Measurements from ENCODE around the gene CT45A8.
"Not testable (repeated sequence)": the region's sequence is repeated elsewhere in the genome, so short reads cannot be mapped to it uniquely, and the experiment has no call there.

The CT45A8 gene

GRCh38 chrX:135854438-135854837 lies at the start of gene CT45A8:
TSS of gene CT45A8 (minus strand) at chrX:135854538. CDS start at chrX:135850783, 3,755 bp downstream.
- not testable (repeated sequence) for DNase-seq (ENCODE audit: low read depth in 2 of 2)

- no peak for DNase-seq (ENCODE audit: low read depth in 2 of 2)
These were observed 39.0 kb upstream of the CT45A8 start, which contains the start of the genes CT45A10 and SAGE1 for GRCh38 chrX:135893294-135893817. TSS of gene CT45A10 (minus strand) at chrX:135893444. CDS start at chrX:135885344, 8,100 bp downstream. TSS of gene SAGE1 (plus strand) at chrX:135893716. CDS start at chrX:135896243, 2,527 bp downstream.

GRCh38 chrX:135892781-135893180 lies 38.4 kb upstream of the CT45A8 start:
- DNase-seq (ENCODE audit: low read depth in 2 of 2): no peak

GRCh38 chrX:135890087-135890585 lies 35.8 kb upstream of the CT45A8 start:
- no peak for DNase-seq (ENCODE audit: low read depth in 2 of 2)

- not testable (repeated sequence) for DNase-seq (ENCODE audit: low read depth in 2 of 2)
These were observed 34.6 kb upstream of the CT45A8 start for GRCh38 chrX:135888976-135889375.

GRCh38 chrX:135888230-135888629 lies 33.9 kb upstream of the CT45A8 start:
- not testable (repeated sequence) for DNase-seq (ENCODE audit: low read depth in 2 of 2)

- DNase-seq (ENCODE audit: low read depth in 2 of 2): not testable (repeated sequence)
These were observed 28.4 kb upstream of the CT45A8 start for GRCh38 chrX:135882741-135883140.

- DNase-seq (ENCODE audit: low read depth in 2 of 2): not testable (repeated sequence)
These were observed 17.4 kb upstream of the CT45A8 start, which contains the start of gene CT45A9 for GRCh38 chrX:135871712-135872111. TSS of gene CT45A9 (minus strand) at chrX:135871812. CDS start at chrX:135868061, 3,751 bp downstream.

- not testable (repeated sequence) for DNase-seq (ENCODE audit: low read depth in 2 of 2)
These were observed 17.2 kb downstream of the CT45A8 start, which contains the start of gene CT45A7 for GRCh38 chrX:135837180-135837579. TSS of gene CT45A7 (minus strand) at chrX:135837280. CDS start at chrX:135833533, 3,747 bp downstream.

- not testable (repeated sequence) for DNase-seq (ENCODE audit: low read depth in 2 of 2)
These were observed 34.4 kb downstream of the CT45A8 start, which contains the start of gene CT45A2 for GRCh38 chrX:135819912-135820311. TSS of gene CT45A2 (minus strand) at chrX:135820012. CDS start at chrX:135816265, 3,747 bp downstream.

GRCh38 chrX:135802687-135803086 lies 51.7 kb downstream of the CT45A8 start, which contains the start of gene CT45A6:
TSS of gene CT45A6 (minus strand) at chrX:135802787. CDS start at chrX:135798993, 3,794 bp downstream.
- not testable (repeated sequence) for DNase-seq (ENCODE audit: low read depth in 2 of 2)
